ENCODE data around the gene RNASE12.

DNA sequence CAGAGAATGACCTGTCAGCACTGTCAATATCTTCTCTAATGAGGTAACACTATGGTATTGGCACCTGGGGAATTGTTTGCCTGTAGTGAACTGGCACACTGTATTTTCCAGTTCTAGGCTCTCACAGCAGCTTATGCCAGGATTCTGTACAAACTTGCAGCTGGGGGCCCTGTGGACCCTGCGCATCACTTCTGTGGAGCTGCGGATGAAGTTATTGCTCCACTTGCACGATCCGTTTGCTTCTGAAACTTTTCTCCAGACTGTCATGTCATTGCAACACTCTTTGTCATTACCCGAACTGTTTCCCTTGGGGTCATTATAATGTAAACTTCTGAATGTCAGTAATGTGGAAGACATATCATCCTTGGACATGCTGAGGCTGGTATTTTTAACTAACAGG lies 7.3 kb downstream of the RNASE12 start:
- TF ChIP-seq, protein P1, sequence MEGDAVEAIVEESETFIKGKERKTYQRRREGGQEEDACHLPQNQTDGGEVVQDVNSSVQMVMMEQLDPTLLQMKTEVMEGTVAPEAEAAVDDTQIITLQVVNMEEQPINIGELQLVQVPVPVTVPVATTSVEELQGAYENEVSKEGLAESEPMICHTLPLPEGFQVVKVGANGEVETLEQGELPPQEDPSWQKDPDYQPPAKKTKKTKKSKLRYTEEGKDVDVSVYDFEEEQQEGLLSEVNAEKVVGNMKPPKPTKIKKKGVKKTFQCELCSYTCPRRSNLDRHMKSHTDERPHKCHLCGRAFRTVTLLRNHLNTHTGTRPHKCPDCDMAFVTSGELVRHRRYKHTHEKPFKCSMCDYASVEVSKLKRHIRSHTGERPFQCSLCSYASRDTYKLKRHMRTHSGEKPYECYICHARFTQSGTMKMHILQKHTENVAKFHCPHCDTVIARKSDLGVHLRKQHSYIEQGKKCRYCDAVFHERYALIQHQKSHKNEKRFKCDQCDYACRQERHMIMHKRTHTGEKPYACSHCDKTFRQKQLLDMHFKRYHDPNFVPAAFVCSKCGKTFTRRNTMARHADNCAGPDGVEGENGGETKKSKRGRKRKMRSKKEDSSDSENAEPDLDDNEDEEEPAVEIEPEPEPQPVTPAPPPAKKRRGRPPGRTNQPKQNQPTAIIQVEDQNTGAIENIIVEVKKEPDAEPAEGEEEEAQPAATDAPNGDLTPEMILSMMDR (IDR thresholded peaks at IDR 0.05; ENCODE audit: poor library complexity) = no peak
- TF ChIP-seq EZH2phosphoT487 (IDR thresholded peaks at IDR 0.05; ENCODE audit: low read depth, severe bottlenecking, unreplicated experiment) = no peak

Measured in hepatocyte (in vitro differentiated cells).